HG03460 (cell line): ENCODE results near the gene TAF15.

Experiments
- ATAC-seq: cut with Tn5 transposase; IDR thresholded peaks from one replicate; pipeline ENCODE4 v1.9.1; 2021; ENCODE audit not compliant: unreplicated experiment

The TAF15 gene

GRCh38 chr17:35786941-35787432, 22.3 kb upstream of the TAF15 start:
- no peak for ATAC-seq

GRCh38 chr17:35788477-35789368, 20.6 kb upstream of the TAF15 start:
- no peak for ATAC-seq

- ATAC-seq = no peak
Observed at GRCh38 chr17:35790841-35791240, 18.4 kb upstream of the TAF15 start.

GRCh38 chr17:35791681-35792350, 17.5 kb upstream of the TAF15 start:
- no peak for ATAC-seq

GRCh38 chr17:35793257-35793656, 16.0 kb upstream of the TAF15 start:
- no peak for ATAC-seq

- no peak for ATAC-seq
Observed at GRCh38 chr17:35795007-35795870, 14.0 kb upstream of the TAF15 start, which contains the start of gene MMP28. MMP28 (minus strand) TSS chr17:35795641; CDS start chr17:35795377, 264 bp downstream.

- ATAC-seq = no peak
Observed at GRCh38 chr17:35795871-35796265, 13.4 kb upstream of the TAF15 start.

- ATAC-seq = no peak
Observed at GRCh38 chr17:35796942-35797341, 12.3 kb upstream of the TAF15 start.

GRCh38 chr17:35797370-35797769, 11.9 kb upstream of the TAF15 start:
- no peak for ATAC-seq

- no peak for ATAC-seq
Observed at GRCh38 chr17:35797918-35798317, 11.4 kb upstream of the TAF15 start.

- no peak for ATAC-seq
Observed at GRCh38 chr17:35799942-35800341, 9.3 kb upstream of the TAF15 start.

GRCh38 chr17:35801583-35802224, 7.6 kb upstream of the TAF15 start:
- no peak for ATAC-seq

GRCh38 chr17:35804658-35805192, 4.6 kb upstream of the TAF15 start:
- ATAC-seq = no peak

GRCh38 chr17:35807371-35808144, 1.7 kb upstream of the TAF15 start:
- ATAC-seq = no peak

GRCh38 chr17:35808240-35808961, 883 bp upstream of the TAF15 start:
- ATAC-seq = no peak

GRCh38 chr17:35809855-35810461, 674 bp downstream of the TAF15 start:
- ATAC-seq = no peak

GRCh38 chr17:35811759-35812158, 2.5 kb downstream of the TAF15 start:
- no peak for ATAC-seq

GRCh38 chr17:35812456-35812855, 3.2 kb downstream of the TAF15 start:
- ATAC-seq = no peak
